ENCODE measurements around the gene CHAC2.

GRCh38 chr2:53780056-53780455 is 12.5 kb downstream of the CHAC2 start:
- no peak for TF ChIP-seq EZH2 (IDR thresholded peaks at IDR 0.05; ENCODE audit: borderline replicate concordance, low read length)
- TF ChIP-seq, protein P1, sequence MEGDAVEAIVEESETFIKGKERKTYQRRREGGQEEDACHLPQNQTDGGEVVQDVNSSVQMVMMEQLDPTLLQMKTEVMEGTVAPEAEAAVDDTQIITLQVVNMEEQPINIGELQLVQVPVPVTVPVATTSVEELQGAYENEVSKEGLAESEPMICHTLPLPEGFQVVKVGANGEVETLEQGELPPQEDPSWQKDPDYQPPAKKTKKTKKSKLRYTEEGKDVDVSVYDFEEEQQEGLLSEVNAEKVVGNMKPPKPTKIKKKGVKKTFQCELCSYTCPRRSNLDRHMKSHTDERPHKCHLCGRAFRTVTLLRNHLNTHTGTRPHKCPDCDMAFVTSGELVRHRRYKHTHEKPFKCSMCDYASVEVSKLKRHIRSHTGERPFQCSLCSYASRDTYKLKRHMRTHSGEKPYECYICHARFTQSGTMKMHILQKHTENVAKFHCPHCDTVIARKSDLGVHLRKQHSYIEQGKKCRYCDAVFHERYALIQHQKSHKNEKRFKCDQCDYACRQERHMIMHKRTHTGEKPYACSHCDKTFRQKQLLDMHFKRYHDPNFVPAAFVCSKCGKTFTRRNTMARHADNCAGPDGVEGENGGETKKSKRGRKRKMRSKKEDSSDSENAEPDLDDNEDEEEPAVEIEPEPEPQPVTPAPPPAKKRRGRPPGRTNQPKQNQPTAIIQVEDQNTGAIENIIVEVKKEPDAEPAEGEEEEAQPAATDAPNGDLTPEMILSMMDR (conservative IDR thresholded peaks at IDR 0.05 in 1 of 2, IDR thresholded peaks at IDR 0.05 in 1 of 2; ENCODE audit: extremely low read depth in 1 of 2, insufficient read depth in 1 of 2, low read depth in 1 of 2, low read length in 2 of 2), result no peak
